ENCODE measurements around the gene GALT. TPM values are rescaled to one million over a fixed set of nuclear protein-coding genes. Genes with fewer than 3 reads are reported as not detected.

The GALT gene
- total RNA-seq, 4 donors from 2014 or later, result 111 to 310 (median 185) TPM

GRCh38 chr9:34628656-34629490, 17.6 kb upstream of the GALT start, which contains the start of gene ARID3C:
Gene ARID3C, minus strand, starts transcription at chr9:34629066. Its CDS starts 1,052 bp downstream, at chr9:34628014.
- Histone ChIP-seq H3K27me3 (peaks cover 0 to 52% of the 10 kb centered on the region in 2 donors), H3K4me1 (peaks cover 0 to 15% (median 8%) of the 10 kb centered on the region in 4 donors), H3K27ac (no peak within 1 kb of the TSS), H3K4me3 (peak within 1 kb of the TSS; percentile 31 to 59 (median 54)), H3K9me3 (no peaks in the 10 kb centered on the region), H3K36me3 (no peaks in the 10 kb centered on the region)
- peak in 1 of 3 donors; percentile 74 for DNase-seq
- TF ChIP-seq POLR2A (IDR thresholded peaks at IDR 0.05) (no peak), CTCF (IDR thresholded peaks at IDR 0.05) (peak in 2 of 6 experiments; percentile 5 to 18)

- peaks cover 0 to 47% of the 10 kb centered on the region in 2 donors for H3K27me3 ChIP-seq
- DNase-seq, result no peak
- TF ChIP-seq POLR2A (IDR thresholded peaks at IDR 0.05) (no peak), CTCF (IDR thresholded peaks at IDR 0.05) (no peak)
- no peaks in the 10 kb centered on the region for H3K36me3 ChIP-seq
- no peak overlapping the region for H3K27ac ChIP-seq
- peaks cover 0 to 15% (median 7%) of the 10 kb centered on the region in 4 donors for H3K4me1 ChIP-seq
- H3K4me3 ChIP-seq, result peak overlapping the region in 3 of 4 donors; percentile 31 to 59 (median 55)
- H3K9me3 ChIP-seq, result no peaks in the 10 kb centered on the region
Measured at GRCh38 chr9:34629491-34629808, 17.0 kb upstream of the GALT start.

GRCh38 chr9:34630402-34631154, 15.9 kb upstream of the GALT start:
- TF ChIP-seq CTCF (IDR thresholded peaks at IDR 0.05), result no peak
- H3K9me3 ChIP-seq, result no peaks in the 10 kb centered on the region
- peaks cover 0 to 41% of the 10 kb centered on the region in 2 donors for H3K27me3 ChIP-seq
- no peak for DNase-seq
- peaks cover 0 to 20% (median 7%) of the 10 kb centered on the region in 4 donors for H3K4me1 ChIP-seq
- H3K36me3 ChIP-seq, result peaks cover 0 to 10% (median 0%) of the 10 kb centered on the region in 3 donors
- no peak overlapping the region for H3K4me3 ChIP-seq
- H3K27ac ChIP-seq, result no peak overlapping the region

GRCh38 chr9:34633166-34633565, 13.3 kb upstream of the GALT start:
- Histone ChIP-seq H3K4me3 (no peak overlapping the region), H3K27me3 (peaks cover 0 to 15% of the 10 kb centered on the region in 2 donors), H3K9me3 (no peaks in the 10 kb centered on the region), H3K27ac (no peak overlapping the region), H3K36me3 (peaks cover 0 to 10% (median 0%) of the 10 kb centered on the region in 3 donors), H3K4me1 (peaks cover 0 to 34% (median 17%) of the 10 kb centered on the region in 4 donors)
- TF ChIP-seq POLR2A (IDR thresholded peaks at IDR 0.05) (no peak), CTCF (IDR thresholded peaks at IDR 0.05) (no peak)
- no peak for DNase-seq

GRCh38 chr9:34633851-34634550, 12.5 kb upstream of the GALT start:
- H3K4me3 ChIP-seq, result no peak overlapping the region
- TF ChIP-seq CTCF (IDR thresholded peaks at IDR 0.05) (peak; percentile 70 to 87 (median 78)), POLR2A (IDR thresholded peaks at IDR 0.05) (no peak)
- DNase-seq, result peak; percentile 54 to 83 (median 79)
- peaks cover 0 to 9% of the 10 kb centered on the region in 2 donors for H3K27me3 ChIP-seq
- no peak overlapping the region for H3K27ac ChIP-seq
- peaks cover 0 to 32% (median 13%) of the 10 kb centered on the region in 4 donors for H3K4me1 ChIP-seq
- H3K36me3 ChIP-seq, result peaks cover 0 to 10% (median 0%) of the 10 kb centered on the region in 3 donors
- no peaks in the 10 kb centered on the region for H3K9me3 ChIP-seq
